Measurements from ENCODE around the gene CSGALNACT2. TPM values are rescaled to one million over a fixed set of nuclear protein-coding genes. Genes with fewer than 3 reads are reported as not detected.
A peak's percentile ranks its signal among the peaks of the same experiment; 100 is the strongest.

The CSGALNACT2 gene
- total RNA-seq, 1 experiment from 2014 or later: 1.2 TPM

GRCh38 chr10:43208147-43209073, 70.2 kb downstream of the CSGALNACT2 start:
- peak; percentile 38 for DNase-seq
- H3K27me3 ChIP-seq (ENCODE audit: control insufficient read depth, insufficient read depth, low read length): no peaks in the 10 kb centered on the region
- H3K36me3 ChIP-seq (replicated peaks; ENCODE audit: control insufficient read depth, insufficient read depth, low read length): no peaks in the 10 kb centered on the region
- no peak overlapping the region for H3K4me3 ChIP-seq (ENCODE audit: insufficient read depth, low read depth, low read length)

- no peak for DNase-seq
- H3K36me3 ChIP-seq (replicated peaks; ENCODE audit: control insufficient read depth, insufficient read depth, low read length): no peaks in the 10 kb centered on the region
- H3K27me3 ChIP-seq (ENCODE audit: control insufficient read depth, insufficient read depth, low read length): no peaks in the 10 kb centered on the region
- H3K4me3 ChIP-seq (ENCODE audit: insufficient read depth, low read depth, low read length): no peak overlapping the region
Observed at GRCh38 chr10:43209074-43209455, 70.8 kb downstream of the CSGALNACT2 start.

GRCh38 chr10:43209651-43210141, 71.5 kb downstream of the CSGALNACT2 start:
- no peaks in the 10 kb centered on the region for H3K36me3 ChIP-seq (replicated peaks; ENCODE audit: control insufficient read depth, insufficient read depth, low read length)
- DNase-seq: no peak
- no peak overlapping the region for H3K4me3 ChIP-seq (ENCODE audit: insufficient read depth, low read depth, low read length)

GRCh38 chr10:43210556-43210955, 72.3 kb downstream of the CSGALNACT2 start:
- Histone ChIP-seq H3K27me3 (ENCODE audit: control insufficient read depth, insufficient read depth, low read length) (no peaks in the 10 kb centered on the region), H3K36me3 (replicated peaks; ENCODE audit: control insufficient read depth, insufficient read depth, low read length) (no peaks in the 10 kb centered on the region), H3K4me3 (ENCODE audit: insufficient read depth, low read depth, low read length) (no peak overlapping the region)
- no peak for DNase-seq

More at GRCh38 chr10:43209651-43210141, 71.5 kb downstream of the CSGALNACT2 start:
- H3K27me3 ChIP-seq (ENCODE audit: control insufficient read depth, insufficient read depth, low read length): no peaks in the 10 kb centered on the region

GRCh38 chr10:43211030-43211429, 72.8 kb downstream of the CSGALNACT2 start:
- no peaks in the 10 kb centered on the region for H3K27me3 ChIP-seq (ENCODE audit: control insufficient read depth, insufficient read depth, low read length)
- DNase-seq: no peak
- no peaks in the 10 kb centered on the region for H3K36me3 ChIP-seq (replicated peaks; ENCODE audit: control insufficient read depth, insufficient read depth, low read length)
- H3K4me3 ChIP-seq (ENCODE audit: insufficient read depth, low read depth, low read length): no peak overlapping the region

- no peaks in the 10 kb centered on the region for H3K27me3 ChIP-seq (ENCODE audit: control insufficient read depth, insufficient read depth, low read length)
- H3K4me3 ChIP-seq (ENCODE audit: insufficient read depth, low read depth, low read length): no peak overlapping the region
- no peaks in the 10 kb centered on the region for H3K36me3 ChIP-seq (replicated peaks; ENCODE audit: control insufficient read depth, insufficient read depth, low read length)
- no peak for DNase-seq
Observed at GRCh38 chr10:43211431-43212042, 73.3 kb downstream of the CSGALNACT2 start.

GRCh38 chr10:43212043-43212721, 73.9 kb downstream of the CSGALNACT2 start:
- no peak for DNase-seq
- no peak overlapping the region for H3K4me3 ChIP-seq (ENCODE audit: insufficient read depth, low read depth, low read length)
- no peaks in the 10 kb centered on the region for H3K36me3 ChIP-seq (replicated peaks; ENCODE audit: control insufficient read depth, insufficient read depth, low read length)
- no peaks in the 10 kb centered on the region for H3K27me3 ChIP-seq (ENCODE audit: control insufficient read depth, insufficient read depth, low read length)

- H3K4me3 ChIP-seq (ENCODE audit: insufficient read depth, low read depth, low read length): no peak overlapping the region
- no peak for DNase-seq
- no peaks in the 10 kb centered on the region for H3K36me3 ChIP-seq (replicated peaks; ENCODE audit: control insufficient read depth, insufficient read depth, low read length)
- H3K27me3 ChIP-seq (ENCODE audit: control insufficient read depth, insufficient read depth, low read length): no peaks in the 10 kb centered on the region
Observed at GRCh38 chr10:43214071-43214955, 76.1 kb downstream of the CSGALNACT2 start.

GRCh38 chr10:43214956-43215561, 76.8 kb downstream of the CSGALNACT2 start:
- Histone ChIP-seq H3K4me3 (ENCODE audit: insufficient read depth, low read depth, low read length) (no peak overlapping the region), H3K36me3 (replicated peaks; ENCODE audit: control insufficient read depth, insufficient read depth, low read length) (no peaks in the 10 kb centered on the region), H3K27me3 (ENCODE audit: control insufficient read depth, insufficient read depth, low read length) (no peaks in the 10 kb centered on the region)
- DNase-seq: no peak

GRCh38 chr10:43215758-43216455, 77.7 kb downstream of the CSGALNACT2 start:
- H3K36me3 ChIP-seq (replicated peaks; ENCODE audit: control insufficient read depth, insufficient read depth, low read length): no peaks in the 10 kb centered on the region
- no peak for DNase-seq
- H3K27me3 ChIP-seq (ENCODE audit: control insufficient read depth, insufficient read depth, low read length): no peaks in the 10 kb centered on the region

GRCh38 chr10:43216931-43217562, 78.8 kb downstream of the CSGALNACT2 start:
- Histone ChIP-seq H3K36me3 (replicated peaks; ENCODE audit: control insufficient read depth, insufficient read depth, low read length) (no peaks in the 10 kb centered on the region), H3K27me3 (ENCODE audit: control insufficient read depth, insufficient read depth, low read length) (no peaks in the 10 kb centered on the region), H3K4me3 (ENCODE audit: insufficient read depth, low read depth, low read length) (no peak overlapping the region)
- DNase-seq: no peak

More at GRCh38 chr10:43215758-43216455, 77.7 kb downstream of the CSGALNACT2 start:
- no peak overlapping the region for H3K4me3 ChIP-seq (ENCODE audit: insufficient read depth, low read depth, low read length)

- no peak for DNase-seq
- no peaks in the 10 kb centered on the region for H3K27me3 ChIP-seq (ENCODE audit: control insufficient read depth, insufficient read depth, low read length)
- H3K36me3 ChIP-seq (replicated peaks; ENCODE audit: control insufficient read depth, insufficient read depth, low read length): no peaks in the 10 kb centered on the region
- H3K4me3 ChIP-seq (ENCODE audit: insufficient read depth, low read depth, low read length): no peak overlapping the region
Observed at GRCh38 chr10:43217563-43218205, 79.4 kb downstream of the CSGALNACT2 start.
